GM21390 (cell line): Measurements from ENCODE around the gene RAPGEF2.
"Not testable (repeated sequence)": the region's sequence is repeated elsewhere in the genome, so short reads cannot be mapped to it uniquely, and the experiment has no call there.

Source experiments
- ATAC-seq: cut with Tn5 transposase; IDR thresholded peaks from one replicate; pipeline ENCODE4 v1.9.1; 2021; ENCODE audit not compliant: unreplicated experiment

RAPGEF2 gene

DNA sequence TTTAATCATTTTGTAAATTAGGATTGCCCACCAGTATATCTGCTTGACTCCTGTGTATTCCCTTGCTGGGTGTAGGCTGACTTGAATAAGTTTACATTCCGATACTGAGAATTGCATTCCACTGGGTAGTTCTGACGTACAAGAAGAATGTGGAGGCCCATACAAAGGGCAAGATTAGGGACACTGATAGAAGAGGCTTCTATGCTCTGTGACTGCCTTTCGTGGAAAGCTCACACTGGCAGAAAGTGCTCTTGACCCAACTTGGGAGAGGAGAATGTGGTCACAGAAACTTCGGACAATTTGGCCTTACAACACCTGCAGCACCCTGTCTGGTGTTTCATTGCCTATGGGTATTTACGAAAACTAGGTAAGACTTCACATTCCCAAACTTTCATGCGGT, 126.3 kb downstream of the RAPGEF2 start:
- ATAC-seq = no peak

- ATAC-seq = peak; percentile 60
These were observed 129.7 kb downstream of the RAPGEF2 start for GRCh38 chr4:159232465-159233106.

- no peak for ATAC-seq
These were observed 133.0 kb downstream of the RAPGEF2 start for GRCh38 chr4:159235779-159236368.

DNA sequence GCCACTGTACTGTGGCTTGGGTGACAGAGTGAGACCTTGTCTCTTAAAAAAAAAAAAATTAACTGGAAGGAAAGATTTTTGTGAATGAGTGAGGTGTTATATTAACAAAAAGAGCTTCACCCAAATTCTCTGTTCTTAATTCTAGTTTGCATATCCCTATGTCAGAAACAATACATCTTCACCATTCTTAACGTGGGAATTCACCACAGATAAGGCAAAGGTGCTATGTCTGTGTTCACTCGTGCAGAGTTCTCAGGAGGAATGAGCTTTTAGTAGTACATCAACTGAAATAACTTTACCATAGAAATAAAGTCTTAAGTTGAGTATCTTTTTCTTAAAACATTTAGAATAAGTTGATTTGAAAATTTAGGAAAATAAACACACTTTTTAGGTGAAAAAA, 135.1 kb downstream of the RAPGEF2 start:
- no peak for ATAC-seq

- no peak for ATAC-seq
These were observed 135.8 kb downstream of the RAPGEF2 start for GRCh38 chr4:159238631-159239030.

GRCh38 chr4:159239629-159240028, 136.8 kb downstream of the RAPGEF2 start:
- no peak for ATAC-seq

GRCh38 chr4:159240046-159240445, 137.2 kb downstream of the RAPGEF2 start:
- ATAC-seq = no peak

DNA sequence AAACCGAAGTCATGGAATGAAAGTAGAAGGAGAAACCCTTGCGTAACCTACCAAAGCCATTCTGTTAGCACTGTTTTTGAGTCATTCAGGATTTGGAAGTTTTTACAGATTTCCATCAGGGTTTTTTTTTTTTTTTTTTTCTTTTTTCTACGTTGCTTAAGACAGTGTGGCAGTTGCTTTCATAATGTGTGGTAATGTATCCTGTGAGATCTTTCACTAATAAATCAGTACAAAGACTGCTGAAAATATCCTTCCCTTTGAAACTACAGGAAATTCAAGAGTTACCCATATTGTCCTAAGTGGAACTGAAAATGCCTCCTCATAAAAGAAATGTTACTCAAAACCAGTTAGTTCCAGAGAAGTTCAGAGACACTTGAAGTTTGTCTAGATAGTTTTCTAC, 137.8 kb downstream of the RAPGEF2 start:
- no peak for ATAC-seq

DNA sequence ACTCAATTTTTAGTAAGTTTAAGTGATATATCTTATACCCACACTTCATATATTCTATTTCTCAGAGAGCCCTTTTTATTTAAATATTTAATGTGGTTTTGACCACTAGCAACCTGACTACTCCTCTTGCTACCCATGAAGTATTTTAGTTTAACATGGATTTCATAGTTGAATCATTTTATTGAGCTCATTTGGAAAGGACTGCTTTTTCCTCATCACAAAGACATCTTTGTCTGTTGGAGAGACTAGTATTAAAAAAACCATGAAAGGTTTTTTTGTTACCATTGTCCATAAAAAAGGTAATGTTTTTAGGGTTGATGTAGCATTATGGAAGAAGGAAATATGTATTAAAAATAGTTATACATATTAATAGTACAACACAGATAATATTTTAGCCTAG, 139.5 kb downstream of the RAPGEF2 start:
- ATAC-seq = no peak

- ATAC-seq = no peak
These were observed 145.7 kb downstream of the RAPGEF2 start for GRCh38 chr4:159248384-159249178.

DNA sequence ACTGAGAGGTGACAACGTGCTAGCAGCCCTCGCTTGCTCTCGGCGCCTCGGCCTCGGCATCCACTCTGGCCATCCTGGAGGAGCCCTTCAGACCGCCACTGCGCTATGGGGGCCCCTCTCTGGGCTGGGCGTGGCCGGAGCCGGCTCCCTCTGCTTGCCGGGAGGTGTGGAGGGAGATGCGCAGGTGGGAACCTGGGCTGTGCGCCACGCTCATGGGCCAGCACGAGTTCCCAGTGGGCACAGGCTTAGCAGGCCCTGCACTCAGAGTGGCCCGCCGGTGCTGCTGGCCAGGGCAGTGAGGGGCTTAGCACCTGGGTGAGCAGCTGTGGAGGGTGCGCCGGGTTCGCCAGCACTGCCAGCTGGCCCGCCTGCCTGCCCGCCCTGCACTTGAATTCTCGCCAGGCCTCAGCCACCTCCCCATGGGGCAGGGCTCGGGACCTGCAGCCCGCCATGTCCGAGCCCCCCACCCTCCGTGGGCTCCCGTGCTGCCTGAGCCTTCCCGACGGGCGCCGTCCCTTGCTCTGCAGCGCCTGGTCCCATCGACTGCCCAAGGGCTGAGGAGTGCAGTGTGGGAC, 148.0 kb downstream of the RAPGEF2 start:
- no peak for ATAC-seq

GRCh38 chr4:159251580-159251979, 148.7 kb downstream of the RAPGEF2 start:
- not testable (repeated sequence) for ATAC-seq

- ATAC-seq = no peak
These were observed 149.6 kb downstream of the RAPGEF2 start for GRCh38 chr4:159252491-159252890.

- ATAC-seq = no peak
These were observed 153.2 kb downstream of the RAPGEF2 start for GRCh38 chr4:159256037-159256436.

DNA sequence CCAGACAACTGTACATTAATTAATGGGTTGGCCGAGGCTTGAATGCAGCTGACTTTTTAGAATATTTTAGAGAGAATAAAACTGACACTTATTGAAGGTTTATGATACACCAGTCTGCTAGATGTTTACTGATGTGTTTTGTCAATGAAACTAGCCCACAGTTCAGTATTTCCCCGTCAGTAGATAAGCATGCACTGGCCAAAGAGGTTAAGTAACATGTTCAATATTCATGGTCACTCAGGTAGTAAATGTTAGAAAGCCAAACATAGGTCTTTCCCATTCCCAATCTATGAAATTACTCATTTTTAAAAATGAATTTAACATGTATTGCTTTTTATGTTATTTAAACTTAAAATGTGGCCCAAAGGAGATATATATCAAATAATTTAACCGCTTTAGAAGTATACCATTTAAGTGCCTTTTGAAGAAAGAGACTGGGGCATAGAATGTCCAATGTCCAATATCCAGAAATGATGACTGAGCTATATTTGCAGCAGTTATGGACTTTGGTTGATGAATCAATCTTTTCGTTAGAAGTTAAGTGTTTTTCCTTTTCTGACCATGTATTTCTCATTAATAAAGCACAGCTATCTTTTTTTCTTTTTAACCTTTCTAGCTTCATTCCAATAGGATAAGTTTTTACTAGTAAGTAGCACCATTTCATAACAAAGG, 156.1 kb downstream of the RAPGEF2 start:
- ATAC-seq = no peak

DNA sequence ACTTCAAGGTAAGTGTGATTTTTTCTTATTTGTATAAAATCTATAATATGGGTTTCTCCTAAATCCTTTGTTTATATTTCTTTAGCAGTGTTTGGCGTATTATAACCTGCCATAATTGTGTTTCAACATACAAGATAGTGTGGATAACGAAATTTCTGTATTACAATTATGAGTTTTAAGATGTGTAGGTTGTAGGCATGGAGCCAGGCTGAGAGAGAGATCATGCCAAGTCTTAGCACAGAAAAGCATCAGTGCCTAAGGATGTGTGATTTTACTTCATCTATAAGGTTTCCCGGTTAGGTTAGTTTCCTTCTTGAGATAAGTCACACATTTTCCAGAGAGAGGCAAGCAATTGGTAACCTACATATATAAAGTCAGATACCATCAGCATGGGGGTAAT, 161.2 kb downstream of the RAPGEF2 start:
- ATAC-seq = no peak

DNA sequence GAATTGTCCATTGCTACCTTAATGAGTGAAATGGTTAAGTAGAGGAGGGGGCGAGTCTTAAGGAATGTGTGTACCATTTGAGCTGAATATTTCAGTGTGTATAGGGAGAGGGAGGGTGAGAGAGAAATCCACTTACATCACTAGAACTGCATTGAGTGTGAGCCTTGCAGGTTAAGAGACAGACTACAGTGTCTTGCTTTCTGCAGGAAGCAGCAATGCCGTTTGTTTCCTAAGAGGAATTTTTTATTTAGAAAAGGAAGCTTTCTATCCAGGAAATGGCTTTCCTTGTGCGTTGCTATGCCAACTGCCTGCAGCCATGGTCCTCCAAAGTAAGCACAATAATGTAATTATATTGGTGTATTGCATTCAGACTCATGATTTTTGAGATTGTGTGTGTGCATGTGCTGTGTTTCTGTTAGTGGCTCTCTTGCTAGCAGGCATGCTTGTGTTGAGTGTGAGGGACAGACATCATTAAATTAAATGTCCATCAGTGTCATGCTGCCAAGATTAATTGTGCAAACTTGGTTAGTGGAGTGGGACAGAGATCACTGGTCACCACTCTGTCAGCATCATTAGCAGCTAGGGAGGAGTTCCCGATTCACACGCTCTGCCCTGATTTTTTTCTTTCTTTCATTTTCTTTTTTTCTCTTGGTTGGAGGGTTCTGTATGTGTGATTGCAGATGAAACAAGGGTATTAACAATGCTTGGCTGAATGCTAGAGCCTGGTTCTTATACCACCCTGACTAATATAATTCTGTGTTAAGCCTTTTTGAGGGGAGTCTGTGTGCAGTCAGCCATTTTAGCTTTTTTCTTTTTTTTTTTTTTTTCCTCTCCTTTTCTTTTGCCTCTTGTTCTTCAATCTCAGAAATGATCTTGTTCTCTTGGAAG, 164.3 kb downstream of the RAPGEF2 start:
- ATAC-seq = peak; percentile 47

- no peak for ATAC-seq
These were observed 165.0 kb downstream of the RAPGEF2 start for GRCh38 chr4:159267869-159268285.

DNA sequence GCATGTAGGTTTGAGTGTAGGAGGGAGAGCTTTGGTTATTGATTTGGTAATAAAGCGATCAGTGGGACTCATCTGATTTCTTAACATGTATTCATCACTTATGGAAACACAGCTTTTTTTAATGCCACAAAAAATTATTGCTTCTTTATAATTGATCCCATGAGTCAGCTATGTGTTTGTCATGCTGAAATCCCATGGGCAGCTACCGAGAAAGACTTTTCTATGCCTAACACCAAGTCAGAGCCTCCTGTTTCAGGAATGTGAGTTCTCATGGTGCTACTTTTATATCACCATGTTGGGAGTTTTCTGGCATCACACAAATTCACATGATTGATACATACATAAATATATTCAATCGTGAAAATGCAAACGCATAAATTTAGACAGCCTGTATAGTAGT, 165.7 kb downstream of the RAPGEF2 start:
- ATAC-seq = no peak

GRCh38 chr4:159269116-159269515, 166.2 kb downstream of the RAPGEF2 start:
- no peak for ATAC-seq
